Stimulated activated CD4-positive, alpha-beta T cell treated with anti-CD3 and anti-CD28 coated beads, Interleukin-2, amount 100 ng/mL, for 48 hours (primary cell): ENCODE results near the gene OR2Y1.
"Not testable (repeated sequence)": the region's sequence is repeated elsewhere in the genome, so short reads cannot be mapped to it uniquely, and the experiment has no call there.

Experiments used
- DNase-seq, 2 donors: peaks; one replicate each; pipeline ENCODE4 v3.0.0-alpha.2; 2020

Gene OR2Y1

GRCh38 chr5:180739958-180740357, at the start of gene OR2Y1:
OR2Y1 (minus strand) TSS chr5:180740058; CDS start chr5:180740058, 0 bp downstream.
- no peak for DNase-seq

- not testable (repeated sequence) for DNase-seq
Observed at GRCh38 chr5:180788651-180789410, 49.0 kb upstream of the OR2Y1 start.

- DNase-seq: no peak
Observed at GRCh38 chr5:180787711-180788431, 48.0 kb upstream of the OR2Y1 start.

GRCh38 chr5:180786531-180787398, 46.9 kb upstream of the OR2Y1 start:
- no peak for DNase-seq

GRCh38 chr5:180785794-180786221, 46.0 kb upstream of the OR2Y1 start:
- no peak for DNase-seq

- DNase-seq: no peak
Observed at GRCh38 chr5:180785121-180785781, 45.4 kb upstream of the OR2Y1 start.

GRCh38 chr5:180784497-180785097, 44.7 kb upstream of the OR2Y1 start:
- peak; percentile 46 to 59 for DNase-seq

GRCh38 chr5:180783340-180784052, 43.6 kb upstream of the OR2Y1 start:
- no peak for DNase-seq

GRCh38 chr5:180782748-180783147, 42.9 kb upstream of the OR2Y1 start:
- no peak for DNase-seq

GRCh38 chr5:180781900-180782326, 42.1 kb upstream of the OR2Y1 start:
- not testable (repeated sequence) for DNase-seq

GRCh38 chr5:180779985-180780610, 40.2 kb upstream of the OR2Y1 start:
- DNase-seq: no peak

- DNase-seq: no peak
Observed at GRCh38 chr5:180777475-180777874, 37.6 kb upstream of the OR2Y1 start.

GRCh38 chr5:180776376-180776775, 36.5 kb upstream of the OR2Y1 start:
- DNase-seq: no peak

GRCh38 chr5:180775624-180776023, 35.8 kb upstream of the OR2Y1 start:
- DNase-seq: no peak

GRCh38 chr5:180771839-180772238, 32.0 kb upstream of the OR2Y1 start:
- DNase-seq: no peak

GRCh38 chr5:180769821-180770220, 30.0 kb upstream of the OR2Y1 start:
- DNase-seq: no peak

- no peak for DNase-seq
Observed at GRCh38 chr5:180755601-180756000, 15.7 kb upstream of the OR2Y1 start.

- no peak for DNase-seq
Observed at GRCh38 chr5:180744253-180744652, 4.4 kb upstream of the OR2Y1 start.

GRCh38 chr5:180742727-180743126, 2.9 kb upstream of the OR2Y1 start:
- no peak for DNase-seq

- DNase-seq: not testable (repeated sequence)
Observed at GRCh38 chr5:180740953-180741352, 1.1 kb upstream of the OR2Y1 start.

GRCh38 chr5:180739271-180739670, 587 bp downstream of the OR2Y1 start:
- no peak for DNase-seq
